Mesothelial cell of epicardium (in vitro differentiated cells): Measurements from ENCODE around the gene DNAJC5G. TPM values are rescaled to one million over a fixed set of nuclear protein-coding genes. Genes with fewer than 3 reads are reported as not detected.

Source experiments
- DNase-seq, 2 experiments: peaks; one replicate each; pipeline ENCODE4 v3.0.0; 2021; ENCODE audit warnings: low spot score in 2 of 2; ENCODE audit not compliant: unreplicated experiment in 2 of 2
- H3K27ac Mint-ChIP-seq: 2 replicates; pipeline ENCODE4 v1.8.0; 2021; ENCODE audit warnings: mixed read lengths
- H3K27me3 Mint-ChIP-seq: 2 replicates; pipeline ENCODE4 v1.8.0; 2021; ENCODE audit warnings: low read depth, mixed read lengths
- H3K36me3 Mint-ChIP-seq: 2 replicates; pipeline ENCODE4 v1.8.0; 2021; ENCODE audit warnings: mixed read lengths
- H3K4me1 Mint-ChIP-seq: 2 replicates; pipeline ENCODE4 v1.8.0; 2021; ENCODE audit warnings: mixed read lengths
- H3K4me3 Mint-ChIP-seq: 2 replicates; pipeline ENCODE4 v1.8.0; 2021; ENCODE audit warnings: mild to moderate bottlenecking, moderate library complexity, mixed read lengths
- H3K9me3 Mint-ChIP-seq: 2 replicates; pipeline ENCODE4 v1.8.0; 2021; ENCODE audit warnings: mixed read lengths
- CTCF ChIP-seq: fragments of 200-600 bp; sonication (generic); IDR thresholded peaks from one replicate; pipeline ENCODE4 v1.5.0; 2021; ENCODE audit warnings: antibody characterized with exemption; ENCODE audit not compliant: unreplicated experiment
- total RNA-seq: library from RNA; stranded (reverse); gene quantifications from 3 replicates; pipeline ENCODE4 v1.2.1, GENCODE V29; 2021

The DNAJC5G gene
- total RNA-seq, 1 donor from 2014 or later, result 0.18 TPM

GRCh38 chr2:27322766-27323595, 47.7 kb downstream of the DNAJC5G start, which contains the start of gene MPV17:
Gene MPV17, minus strand, starts transcription at chr2:27323097. Its CDS starts 580 bp downstream, at chr2:27322517.
- peak within 1 kb of the TSS; percentile 99 for H3K27ac Mint-ChIP-seq
- no peak for TF ChIP-seq CTCF
- no peaks in the 10 kb centered on the region for H3K9me3 Mint-ChIP-seq
- peak within 1 kb of the TSS; percentile 91 for H3K4me3 Mint-ChIP-seq
- no peaks in the 10 kb centered on the region for H3K27me3 Mint-ChIP-seq
- H3K36me3 Mint-ChIP-seq, result peaks cover 12% of the 10 kb centered on the region
- peaks cover 14% of the 10 kb centered on the region for H3K4me1 Mint-ChIP-seq
- peak; percentile 77 to 87 for DNase-seq

GRCh38 chr2:27323596-27324285, 48.5 kb downstream of the DNAJC5G start:
- H3K9me3 Mint-ChIP-seq, result no peaks in the 10 kb centered on the region
- peaks cover 14% of the 10 kb centered on the region for H3K4me1 Mint-ChIP-seq
- peak overlapping the region; percentile 91 for H3K4me3 Mint-ChIP-seq
- H3K27me3 Mint-ChIP-seq, result no peaks in the 10 kb centered on the region
- no peak for DNase-seq
- peak overlapping the region; percentile 99 for H3K27ac Mint-ChIP-seq
- TF ChIP-seq CTCF, result no peak
- peaks cover 19% of the 10 kb centered on the region for H3K36me3 Mint-ChIP-seq

GRCh38 chr2:27324720-27325119, 49.5 kb downstream of the DNAJC5G start:
- no peak for TF ChIP-seq CTCF
- no peaks in the 10 kb centered on the region for H3K9me3 Mint-ChIP-seq
- peaks cover 19% of the 10 kb centered on the region for H3K36me3 Mint-ChIP-seq
- peaks cover 14% of the 10 kb centered on the region for H3K4me1 Mint-ChIP-seq
- H3K4me3 Mint-ChIP-seq, result peak overlapping the region; percentile 91
- H3K27ac Mint-ChIP-seq, result peak overlapping the region; percentile 39
- no peaks in the 10 kb centered on the region for H3K27me3 Mint-ChIP-seq
- DNase-seq, result no peak

Other genes starting within 250 kb of the DNAJC5G start
- 86.8 to 88.8 TPM (median 88.6 TPM) in 3 replicates for gene TMEM214, start 242.5 kb upstream of the DNAJC5G start, total RNA-seq
- 40.5 to 45.0 TPM (median 43.2 TPM) in 3 replicates for gene AGBL5, start 223.8 kb upstream of the DNAJC5G start, total RNA-seq
- gene OST4, start 203.8 kb upstream of the DNAJC5G start, total RNA-seq, result 254 to 263 TPM (median 257 TPM) in 3 replicates
- 170 to 179 TPM (median 172 TPM) in 3 replicates for gene EMILIN1, start 196.8 kb upstream of the DNAJC5G start, total RNA-seq
- gene KHK, start 188.7 kb upstream of the DNAJC5G start, total RNA-seq, result 3.3 to 4.1 TPM (median 3.6 TPM) in 3 replicates
- gene CGREF1, start 156.3 kb upstream of the DNAJC5G start, total RNA-seq, result 1.5 to 3.0 TPM (median 1.8 TPM) in 3 replicates
- gene ABHD1, start 151.6 kb upstream of the DNAJC5G start, total RNA-seq, result 0.95 to 1.5 TPM (median 0.99 TPM) in 3 replicates
- gene PREB, start 140.8 kb upstream of the DNAJC5G start, total RNA-seq, result 38.9 to 42.5 TPM (median 41.6 TPM) in 3 replicates
- not detected in 3 replicates for gene PRR30, start 136.0 kb upstream of the DNAJC5G start, total RNA-seq
- 0.04 TPM in 1 of 3 replicates, not detected in the others for gene TCF23, start 126.4 kb upstream of the DNAJC5G start, total RNA-seq
- 106 to 112 TPM (median 108 TPM) in 3 replicates for gene ATRAID, start 63.4 kb upstream of the DNAJC5G start, total RNA-seq
- 67.9 to 73.2 TPM (median 70.4 TPM) in 3 replicates for gene SLC5A6, start 63.2 kb upstream of the DNAJC5G start, total RNA-seq
- 74.4 to 82.5 TPM (median 80.5 TPM) in 3 replicates for gene CAD, start 58.1 kb upstream of the DNAJC5G start, total RNA-seq
- gene SLC30A3, start 12.4 kb upstream of the DNAJC5G start, total RNA-seq, result 2.3 to 3.4 TPM (median 3.1 TPM) in 3 replicates
- 0.18 to 0.47 TPM (median 0.18 TPM) in 3 replicates for gene TRIM54, start 7.0 kb downstream of the DNAJC5G start, total RNA-seq
- gene UCN, start 33.0 kb downstream of the DNAJC5G start, total RNA-seq, result 3.1 to 5.1 TPM (median 4.4 TPM) in 3 replicates
- gene MPV17, start 47.7 kb downstream of the DNAJC5G start, total RNA-seq, result 65.8 to 70.0 TPM (median 68.3 TPM) in 3 replicates
- 87.5 to 90.1 TPM (median 89.3 TPM) in 3 replicates for gene GTF3C2, start 81.3 kb downstream of the DNAJC5G start, total RNA-seq
- 42.2 to 49.0 TPM (median 47.1 TPM) in 3 replicates for gene EIF2B4, start 94.9 kb downstream of the DNAJC5G start, total RNA-seq
- 83.0 to 88.4 TPM (median 88.2 TPM) in 3 replicates for gene SNX17, start 95.2 kb downstream of the DNAJC5G start, total RNA-seq
- gene ZNF513, start 105.3 kb downstream of the DNAJC5G start, total RNA-seq, result 25.0 to 25.7 TPM (median 25.1 TPM) in 3 replicates
- 60.0 to 63.7 TPM (median 62.4 TPM) in 3 replicates for gene PPM1G, start 134.2 kb downstream of the DNAJC5G start, total RNA-seq
- 126 to 130 TPM (median 129 TPM) in 3 replicates for gene NRBP1, start 153.2 kb downstream of the DNAJC5G start, total RNA-seq
- gene KRTCAP3, start 166.9 kb downstream of the DNAJC5G start, total RNA-seq, result 24.5 to 26.1 TPM (median 25.5 TPM) in 3 replicates
- gene IFT172, start 214.3 kb downstream of the DNAJC5G start, total RNA-seq, result 60.6 to 68.0 TPM (median 63.0 TPM) in 3 replicates
- gene FNDC4, start 219.8 kb downstream of the DNAJC5G start, total RNA-seq, result 8.1 to 8.4 TPM (median 8.4 TPM) in 3 replicates
- gene GCKR, start 221.4 kb downstream of the DNAJC5G start, total RNA-seq, result not detected in 3 replicates